Cardiac muscle cell (in vitro differentiated cells and primary cell): ENCODE data around the gene HNRNPL. TPM values are rescaled to one million over a fixed set of nuclear protein-coding genes. Genes with fewer than 3 reads are reported as not detected.
A peak's percentile ranks its signal among the peaks of the same experiment; 100 is the strongest.
"Not testable (repeated sequence)": the region's sequence is repeated elsewhere in the genome, so short reads cannot be mapped to it uniquely, and the experiment has no call there.

ENCODE experiments used
- DNase-seq, 2 donors: peaks; one replicate each; pipeline versions ENCODE4 v3.0.0 to v3.0.0-alpha.2; 2010 to 2017; ENCODE audit warnings: low read depth in 1 of 2, low spot score in 1 of 2
- H3K27ac ChIP-seq: fragments of 200-600 bp; sonication (generic); 2 replicates; pipeline ENCODE4 v1.5.1; 2016
- H3K27me3 ChIP-seq: fragments of 200-600 bp; sonication (generic); 2 replicates; pipeline ENCODE4 v1.6.0; 2016; ENCODE audit warnings: control low read depth
- H3K36me3 ChIP-seq: fragments of 200-600 bp; sonication (generic); 2 replicates; pipeline ENCODE4 v1.5.1; 2016; ENCODE audit warnings: control low read depth
- H3K4me1 ChIP-seq: fragments of 200-600 bp; sonication (generic); 2 replicates; pipeline ENCODE4 v1.8.1; 2017; ENCODE audit warnings: low read depth, mild to moderate bottlenecking, mixed run types
- H3K4me3 ChIP-seq: fragments of 200-600 bp; sonication (generic); 2 replicates; pipeline ENCODE4 v1.5.1; 2016; ENCODE audit warnings: mild to moderate bottlenecking
- H3K9me3 ChIP-seq: fragments of 200-600 bp; sonication (generic); 2 replicates; pipeline ENCODE4 v1.5.1; 2017; ENCODE audit warnings: low read depth, mild to moderate bottlenecking, control low read depth
- polyA plus RNA-seq: library from polyadenylated mRNA; unstranded; fragments of >200 nt; fragmentation: Nextera tagmentation; extraction: Ambion mirVana; gene quantifications from 2 replicates; pipeline ENCODE4 v1.2.1, GENCODE V29; 2016
- total RNA-seq: library from RNA; depleted of rRNA; stranded (reverse); fragments of >200 nt; gene quantifications from 2 replicates; pipeline ENCODE4 v1.2.3, GENCODE V29; 2016
- TF ChIP-seq, protein P1 (sequence below): IDR thresholded peaks from 2 replicates; pipeline ENCODE4 v1.5.1; 2012; ENCODE audit warnings: low read depth, mild to moderate bottlenecking, low read length

The HNRNPL gene
- total and polyA plus RNA-seq, 2 experiments from 2014 or later, result 240 to 326 TPM

DNA sequence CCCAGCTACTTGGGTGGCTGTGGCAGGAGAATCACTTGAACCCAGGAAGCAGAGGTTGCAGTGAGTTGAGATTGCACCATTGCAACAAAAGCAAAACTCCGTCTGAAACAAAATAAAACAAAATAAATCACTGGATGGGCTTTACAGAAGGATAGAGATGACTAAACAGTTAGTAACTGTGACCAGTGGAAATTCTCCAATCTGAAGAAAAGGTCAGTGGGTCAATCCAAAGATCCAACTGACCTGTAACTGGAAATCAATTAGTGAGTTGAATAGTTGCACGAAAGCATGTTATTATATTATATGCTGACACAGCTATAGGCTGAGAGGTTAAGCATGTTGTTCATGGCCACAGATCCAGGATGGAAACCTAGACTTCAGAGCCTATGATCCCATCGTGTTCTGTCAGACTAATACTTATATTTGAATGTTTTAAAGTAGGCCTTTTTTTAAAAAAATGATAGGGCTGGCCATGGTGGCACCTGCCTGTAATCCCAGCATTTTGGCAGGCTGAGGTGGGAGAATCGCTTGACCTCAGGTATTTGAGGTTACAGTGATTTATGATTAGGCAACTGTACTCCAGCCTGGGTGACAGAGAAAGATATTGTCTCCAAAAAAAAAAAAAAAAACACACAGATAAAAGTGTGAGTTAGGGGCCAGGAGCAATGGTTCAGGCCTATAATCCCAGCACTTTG, 19.6 kb downstream of the HNRNPL start:
- TF ChIP-seq, protein P1, sequence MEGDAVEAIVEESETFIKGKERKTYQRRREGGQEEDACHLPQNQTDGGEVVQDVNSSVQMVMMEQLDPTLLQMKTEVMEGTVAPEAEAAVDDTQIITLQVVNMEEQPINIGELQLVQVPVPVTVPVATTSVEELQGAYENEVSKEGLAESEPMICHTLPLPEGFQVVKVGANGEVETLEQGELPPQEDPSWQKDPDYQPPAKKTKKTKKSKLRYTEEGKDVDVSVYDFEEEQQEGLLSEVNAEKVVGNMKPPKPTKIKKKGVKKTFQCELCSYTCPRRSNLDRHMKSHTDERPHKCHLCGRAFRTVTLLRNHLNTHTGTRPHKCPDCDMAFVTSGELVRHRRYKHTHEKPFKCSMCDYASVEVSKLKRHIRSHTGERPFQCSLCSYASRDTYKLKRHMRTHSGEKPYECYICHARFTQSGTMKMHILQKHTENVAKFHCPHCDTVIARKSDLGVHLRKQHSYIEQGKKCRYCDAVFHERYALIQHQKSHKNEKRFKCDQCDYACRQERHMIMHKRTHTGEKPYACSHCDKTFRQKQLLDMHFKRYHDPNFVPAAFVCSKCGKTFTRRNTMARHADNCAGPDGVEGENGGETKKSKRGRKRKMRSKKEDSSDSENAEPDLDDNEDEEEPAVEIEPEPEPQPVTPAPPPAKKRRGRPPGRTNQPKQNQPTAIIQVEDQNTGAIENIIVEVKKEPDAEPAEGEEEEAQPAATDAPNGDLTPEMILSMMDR, result no peak
- no peak overlapping the region for H3K4me3 ChIP-seq
- H3K9me3 ChIP-seq, result no peaks in the 10 kb centered on the region
- DNase-seq, result no peak
- H3K36me3 ChIP-seq, result peaks cover 13% of the 10 kb centered on the region
- peaks cover 9% of the 10 kb centered on the region for H3K4me1 ChIP-seq
- no peak overlapping the region for H3K27ac ChIP-seq
- H3K27me3 ChIP-seq, result no peaks in the 10 kb centered on the region

DNA sequence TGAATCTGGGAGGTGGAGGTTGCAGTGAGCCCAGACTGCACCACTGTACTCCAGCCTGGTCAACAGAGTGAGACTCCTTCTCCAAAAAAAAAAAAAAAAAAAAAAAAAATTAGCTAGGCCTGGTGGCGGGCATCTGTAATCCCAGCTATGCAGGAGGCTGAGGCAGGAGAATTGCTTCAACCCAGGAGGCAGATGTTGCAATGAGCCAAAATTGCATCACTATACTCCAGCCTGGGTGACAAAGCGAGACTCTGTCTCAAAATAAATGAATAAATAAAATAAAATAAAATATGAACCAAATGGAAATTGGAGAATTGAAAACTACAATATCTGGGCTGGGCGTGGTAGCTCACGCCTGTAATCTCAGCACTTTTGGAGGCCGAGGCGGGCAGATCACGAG, 20.6 kb downstream of the HNRNPL start:
- H3K27ac ChIP-seq, H3K27me3 ChIP-seq, H3K4me1 ChIP-seq, H3K9me3 ChIP-seq, H3K4me3 ChIP-seq: not testable (repeated sequence)
- peak in 1 of 2 donors; percentile 84 for DNase-seq
- peaks cover 13% of the 10 kb centered on the region for H3K36me3 ChIP-seq

DNA sequence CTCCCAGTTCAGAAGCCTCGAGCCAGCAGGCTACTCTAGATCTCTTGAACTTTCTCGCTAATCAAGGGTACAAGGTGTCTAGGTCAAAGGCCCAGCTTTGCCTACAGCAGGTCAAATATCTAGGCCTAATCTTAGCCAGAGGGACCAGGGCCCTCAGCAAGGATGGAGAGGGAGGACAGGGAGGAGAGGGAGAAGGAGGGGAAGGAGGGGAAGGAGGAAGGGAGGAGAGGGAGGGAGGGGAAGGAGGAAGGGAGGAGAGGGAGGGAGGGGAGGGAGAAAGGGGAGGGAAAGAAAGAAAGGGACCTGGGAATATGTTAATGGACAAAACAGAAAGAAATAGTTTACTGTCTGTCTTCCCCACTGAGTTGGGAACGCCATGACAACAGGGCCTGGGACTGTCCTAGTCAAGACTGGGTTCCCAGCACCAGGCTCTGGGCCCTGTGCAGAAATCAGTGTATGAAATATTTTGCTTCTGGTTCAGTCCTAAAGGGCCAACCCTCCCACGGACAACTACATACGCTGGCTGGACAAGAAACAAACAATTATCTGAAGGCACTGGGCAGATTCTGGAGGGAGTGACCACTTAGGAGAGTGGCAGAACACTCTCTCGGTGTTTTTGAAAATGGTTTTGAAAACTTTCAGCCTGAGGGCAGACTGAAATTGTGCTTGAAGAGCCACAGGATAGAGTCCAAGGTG, 22.8 kb downstream of the HNRNPL start:
- peaks cover 13% of the 10 kb centered on the region for H3K36me3 ChIP-seq
- H3K4me3 ChIP-seq, result no peak overlapping the region
- H3K9me3 ChIP-seq, result no peaks in the 10 kb centered on the region
- TF ChIP-seq, protein P1, result no peak
- no peak for DNase-seq
- H3K27me3 ChIP-seq, result no peaks in the 10 kb centered on the region
- H3K27ac ChIP-seq, result peak overlapping the region; percentile 53
- peaks cover 8% of the 10 kb centered on the region for H3K4me1 ChIP-seq

DNA sequence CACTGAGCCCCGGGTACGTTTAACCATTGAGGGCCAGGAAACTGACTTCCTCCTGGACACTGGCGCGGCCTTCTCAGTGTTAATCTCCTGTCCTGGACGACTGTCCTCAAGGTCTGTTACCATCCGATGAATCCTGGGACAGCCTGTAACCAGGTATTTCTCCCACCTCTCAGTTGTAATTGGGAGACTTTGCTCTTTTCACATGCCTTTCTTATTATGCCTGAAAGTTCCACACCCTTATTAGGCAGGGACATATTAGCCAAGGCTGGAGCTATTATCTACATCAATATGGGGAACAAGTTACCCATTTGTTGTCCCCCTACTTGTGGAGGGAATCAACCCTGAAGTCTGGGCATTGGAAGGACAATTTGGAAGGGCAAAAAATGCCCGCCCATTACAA, 23.9 kb downstream of the HNRNPL start:
- Histone ChIP-seq H3K27ac (peak overlapping the region; percentile 14), H3K36me3 (peaks cover 13% of the 10 kb centered on the region)
- H3K9me3 ChIP-seq, DNase-seq, H3K4me3 ChIP-seq, H3K27me3 ChIP-seq, H3K4me1 ChIP-seq: not testable (repeated sequence)

DNA sequence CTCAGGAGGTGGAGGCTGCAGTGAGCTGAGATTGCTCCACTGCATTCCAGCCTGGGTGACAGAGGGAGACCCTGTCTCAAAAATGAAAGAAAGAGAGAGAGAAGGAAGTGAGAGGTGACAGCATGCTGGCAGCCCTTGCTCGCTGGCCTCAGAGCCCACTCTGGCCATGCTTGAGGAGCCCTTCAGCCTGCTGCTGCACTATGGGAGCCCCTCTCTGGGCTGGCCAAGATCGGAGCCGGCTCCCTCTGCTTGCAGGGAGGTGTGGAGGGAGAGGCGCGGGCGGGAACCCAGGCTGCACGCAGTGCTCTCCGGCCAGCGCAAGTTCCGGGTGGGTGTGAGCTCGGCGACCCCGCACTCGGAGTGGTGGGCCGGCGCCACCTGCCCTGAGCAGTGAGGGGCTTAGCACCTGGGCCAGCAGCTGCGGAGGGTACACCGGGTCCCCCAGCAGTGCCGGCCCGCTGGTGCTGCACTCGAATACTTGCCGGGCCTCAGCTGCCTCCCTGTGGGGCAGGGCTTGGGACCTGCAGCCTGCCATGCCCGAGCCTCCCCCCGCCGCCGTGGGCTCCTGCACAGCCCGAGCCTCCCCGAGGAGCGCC, 28.5 kb downstream of the HNRNPL start:
- Histone ChIP-seq H3K27ac (peak overlapping the region; percentile 74), H3K4me1 (peaks cover 31% of the 10 kb centered on the region)
- DNase-seq, H3K9me3 ChIP-seq, H3K27me3 ChIP-seq, H3K4me3 ChIP-seq, H3K36me3 ChIP-seq: not testable (repeated sequence)

DNA sequence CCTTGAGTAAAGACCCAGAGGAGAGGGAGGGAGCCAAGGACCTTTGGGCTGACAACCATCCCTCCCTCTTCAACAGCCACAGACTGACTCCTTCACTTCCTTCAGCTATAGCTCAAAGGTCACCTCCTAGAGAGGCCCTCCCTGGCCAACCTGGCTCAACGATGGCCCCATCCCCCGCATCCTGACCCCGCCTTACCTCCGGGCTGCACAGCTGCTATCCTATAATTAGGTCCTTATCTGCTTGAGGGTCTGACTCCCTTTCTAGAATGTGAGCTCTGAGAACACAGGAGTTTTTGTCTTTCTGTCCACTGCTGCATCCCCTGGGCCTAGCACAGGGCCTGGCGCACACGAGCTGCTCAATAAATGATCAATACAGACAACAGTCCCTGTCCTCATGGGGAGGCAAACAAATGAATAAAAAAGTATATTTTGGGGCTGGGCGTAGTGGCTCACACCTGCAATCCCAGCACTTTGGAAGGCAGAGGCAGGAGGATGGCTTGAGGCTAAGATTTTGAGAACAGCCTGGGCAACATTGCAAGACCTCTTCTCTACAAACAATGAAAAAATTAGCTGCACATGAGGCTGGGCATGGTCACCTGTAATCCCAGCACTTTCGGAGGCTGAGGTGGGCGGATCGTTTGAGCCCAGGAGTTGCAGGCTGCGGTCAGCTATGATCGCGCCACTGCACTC, 30.4 kb downstream of the HNRNPL start:
- Histone ChIP-seq H3K4me1 (peaks cover 31% of the 10 kb centered on the region), H3K27ac (peak overlapping the region; percentile 74), H3K36me3 (peaks cover 12% of the 10 kb centered on the region), H3K4me3 (no peak overlapping the region), H3K9me3 (no peaks in the 10 kb centered on the region), H3K27me3 (no peaks in the 10 kb centered on the region)
- TF ChIP-seq, protein P1, result no peak
- peak in 1 of 2 donors; percentile 83 for DNase-seq
